Fibroblast of lung (primary cell): ENCODE measurements around the gene HBM. TPM values are rescaled to one million over a fixed set of nuclear protein-coding genes. Genes with fewer than 3 reads are reported as not detected.
A peak's percentile ranks its signal among the peaks of the same experiment; 100 is the strongest.

ENCODE experiments used
- DNase-seq, 2 donors: peaks; one replicate each; pipeline versions ENCODE4 v3.0.0 to v3.0.0-alpha.2; 2010; ENCODE audit warnings: low read depth in 2 of 2
- H2AFZ ChIP-seq: 2 replicates; pipeline ENCODE4 v1.5.1; 2012; ENCODE audit warnings: low read length, control low read depth, inconsistent platforms
- H3K27ac ChIP-seq: 2 replicates; pipeline ENCODE4 v1.5.1; 2011; ENCODE audit warnings: low read length, control low read depth; ENCODE audit not compliant: insufficient read depth
- H3K27me3 ChIP-seq: 2 replicates; pipeline ENCODE4 v1.5.1; 2011; ENCODE audit warnings: mild to moderate bottlenecking, low read length; ENCODE audit not compliant: control insufficient read depth, insufficient read depth
- H3K36me3 ChIP-seq: 2 replicates; pipeline ENCODE4 v1.5.1; 2011; ENCODE audit warnings: low read length; ENCODE audit not compliant: control insufficient read depth, insufficient read depth
- H3K4me1 ChIP-seq: 2 replicates; pipeline ENCODE4 v1.5.1; 2011; ENCODE audit warnings: low read length; ENCODE audit not compliant: control insufficient read depth, insufficient read depth; ENCODE audit errors: extremely low read depth
- H3K4me2 ChIP-seq: 2 replicates; pipeline ENCODE4 v1.5.1; 2011; ENCODE audit warnings: low read length, control low read depth; ENCODE audit not compliant: insufficient read depth; ENCODE audit errors: extremely low read depth
- H3K4me3 ChIP-seq, 4 experiments: fragments of 200-600 bp in 1 of 4; sonication (generic) in 1 of 4; replicated peaks in 1 of 4; 2 replicates each; pipeline ENCODE4 v1.5.1; 2011 to 2016; ENCODE audit warnings: low read length in 4 of 4, low read depth in 3 of 4, mild to moderate bottlenecking in 3 of 4, control low read depth in 2 of 4, inconsistent platforms in 1 of 4, mixed read lengths in 1 of 4; ENCODE audit not compliant: insufficient read depth in 1 of 4; ENCODE audit errors: control extremely low read depth in 1 of 4
- H3K79me2 ChIP-seq: 2 replicates; pipeline ENCODE4 v1.5.1; 2012; ENCODE audit warnings: mild to moderate bottlenecking, low read length, inconsistent platforms; ENCODE audit not compliant: control insufficient read depth, insufficient read depth
- H3K9ac ChIP-seq: 2 replicates; pipeline ENCODE4 v1.5.1; 2011; ENCODE audit warnings: mild to moderate bottlenecking, low read length, control low read depth; ENCODE audit not compliant: insufficient read depth
- H3K9me3 ChIP-seq: 2 replicates; pipeline ENCODE4 v1.5.1; 2012; ENCODE audit warnings: low read depth, low read length; ENCODE audit not compliant: control insufficient read depth, insufficient read depth
- H4K20me1 ChIP-seq: 2 replicates; pipeline ENCODE4 v1.5.1; 2011; ENCODE audit warnings: low read length; ENCODE audit not compliant: control insufficient read depth, insufficient read depth; ENCODE audit errors: extremely low read depth
- EZH2 ChIP-seq: IDR thresholded peaks from 2 replicates; pipeline ENCODE4 v1.5.1; 2012; ENCODE audit warnings: low read length, control low read depth, mild to moderate bottlenecking; ENCODE audit errors: missing control alignments
- polyA plus RNA-seq, 2 donors: library from polyadenylated mRNA; depleted of rRNA in 1 of 2; stranded (reverse) in 1 of 2; unstranded in 1 of 2; fragments of >200 nt; gene quantifications; 2 replicates each; pipeline ENCODE4 v1.2.1, GENCODE V29; 2011 to 2012; ENCODE audit warnings: missing spikeins in 1 of 2
- total RNA-seq: library from RNA; depleted of rRNA; stranded (reverse); fragments of >200 nt; gene quantifications from 2 replicates; pipeline ENCODE4 v1.2.1, GENCODE V29; 2014
- TF ChIP-seq, protein P1 (sequence below), 2 donors: IDR thresholded peaks in 1 of 2; conservative IDR thresholded peaks in 1 of 2; 1 replicate in 1 of 2; 2 replicates in 1 of 2; pipeline ENCODE4 v1.5.1; 2011 to 2012; ENCODE audit warnings: low read length in 2 of 2, control low read depth in 1 of 2, inconsistent platforms in 1 of 2, low read depth in 1 of 2, mild to moderate bottlenecking in 1 of 2

The HBM gene
- total and polyA plus RNA-seq, 2 donors (not counting 1 experiment from before 2014, with no cell fraction given) = not detected

- Histone ChIP-seq H3K36me3 (peaks cover 8% of the 10 kb centered on the region), H2AFZ (no peak overlapping the region), H3K27ac (no peak overlapping the region), H3K9ac (no peak overlapping the region), H3K4me3 (peak overlapping the region in 2 of 4 experiments; percentile 12 to 46), H3K4me1 (peaks cover 6% of the 10 kb centered on the region), H3K79me2 (no peaks in the 10 kb centered on the region), H3K4me2 (peak overlapping the region; percentile 72), H3K27me3 (peaks cover 21% of the 10 kb centered on the region), H3K9me3 (no peaks in the 10 kb centered on the region), H4K20me1 (no peaks in the 10 kb centered on the region)
- peak; percentile 52 to 57 for DNase-seq
- TF ChIP-seq, protein P1, sequence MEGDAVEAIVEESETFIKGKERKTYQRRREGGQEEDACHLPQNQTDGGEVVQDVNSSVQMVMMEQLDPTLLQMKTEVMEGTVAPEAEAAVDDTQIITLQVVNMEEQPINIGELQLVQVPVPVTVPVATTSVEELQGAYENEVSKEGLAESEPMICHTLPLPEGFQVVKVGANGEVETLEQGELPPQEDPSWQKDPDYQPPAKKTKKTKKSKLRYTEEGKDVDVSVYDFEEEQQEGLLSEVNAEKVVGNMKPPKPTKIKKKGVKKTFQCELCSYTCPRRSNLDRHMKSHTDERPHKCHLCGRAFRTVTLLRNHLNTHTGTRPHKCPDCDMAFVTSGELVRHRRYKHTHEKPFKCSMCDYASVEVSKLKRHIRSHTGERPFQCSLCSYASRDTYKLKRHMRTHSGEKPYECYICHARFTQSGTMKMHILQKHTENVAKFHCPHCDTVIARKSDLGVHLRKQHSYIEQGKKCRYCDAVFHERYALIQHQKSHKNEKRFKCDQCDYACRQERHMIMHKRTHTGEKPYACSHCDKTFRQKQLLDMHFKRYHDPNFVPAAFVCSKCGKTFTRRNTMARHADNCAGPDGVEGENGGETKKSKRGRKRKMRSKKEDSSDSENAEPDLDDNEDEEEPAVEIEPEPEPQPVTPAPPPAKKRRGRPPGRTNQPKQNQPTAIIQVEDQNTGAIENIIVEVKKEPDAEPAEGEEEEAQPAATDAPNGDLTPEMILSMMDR (conservative IDR thresholded peaks at IDR 0.05 in 1 of 2, IDR thresholded peaks at IDR 0.05 in 1 of 2; ENCODE audit: low read depth in 1 of 2, low read length in 2 of 2) = no peak
- TF ChIP-seq EZH2 = no peak
Observed at GRCh38 chr16:180681-181564, 15.1 kb downstream of the HBM start.

DNA sequence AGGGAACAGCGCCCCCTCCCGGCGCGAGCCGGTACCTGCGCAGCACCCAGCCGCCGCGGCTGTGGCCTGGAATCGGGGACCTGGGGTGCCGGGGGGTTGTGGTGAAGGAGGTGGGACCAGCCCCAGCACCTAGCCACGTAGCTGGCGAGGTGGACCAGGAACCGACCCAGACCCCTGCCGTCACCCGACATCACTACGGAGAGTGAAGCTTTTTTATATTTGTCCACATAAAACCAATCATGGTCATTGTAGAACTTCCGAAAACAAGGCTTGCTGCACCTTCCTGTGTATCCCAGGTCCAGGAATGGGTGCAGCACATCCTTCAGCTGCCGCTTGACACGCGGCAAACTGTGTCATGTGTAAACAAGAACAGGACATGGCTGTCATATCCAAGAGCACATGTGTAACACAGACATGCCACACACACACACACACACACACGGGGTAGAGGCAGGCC is 15.8 kb downstream of the HBM start:
- H4K20me1 ChIP-seq = no peaks in the 10 kb centered on the region
- no peak overlapping the region for H3K9ac ChIP-seq
- no peaks in the 10 kb centered on the region for H3K9me3 ChIP-seq
- TF ChIP-seq, protein P1 (conservative IDR thresholded peaks at IDR 0.05 in 1 of 2, IDR thresholded peaks at IDR 0.05 in 1 of 2; ENCODE audit: low read depth in 1 of 2, low read length in 2 of 2) = peak; percentile 71
- no peak for TF ChIP-seq EZH2
- peaks cover 8% of the 10 kb centered on the region for H3K36me3 ChIP-seq
- DNase-seq = peak in 1 of 2 donors; percentile 16
- H3K4me2 ChIP-seq = no peak overlapping the region
- H3K4me1 ChIP-seq = peaks cover 6% of the 10 kb centered on the region
- no peak overlapping the region for H3K4me3 ChIP-seq
- no peak overlapping the region for H2AFZ ChIP-seq
- H3K79me2 ChIP-seq = no peaks in the 10 kb centered on the region
- no peak overlapping the region for H3K27ac ChIP-seq
- peaks cover 21% of the 10 kb centered on the region for H3K27me3 ChIP-seq

DNA sequence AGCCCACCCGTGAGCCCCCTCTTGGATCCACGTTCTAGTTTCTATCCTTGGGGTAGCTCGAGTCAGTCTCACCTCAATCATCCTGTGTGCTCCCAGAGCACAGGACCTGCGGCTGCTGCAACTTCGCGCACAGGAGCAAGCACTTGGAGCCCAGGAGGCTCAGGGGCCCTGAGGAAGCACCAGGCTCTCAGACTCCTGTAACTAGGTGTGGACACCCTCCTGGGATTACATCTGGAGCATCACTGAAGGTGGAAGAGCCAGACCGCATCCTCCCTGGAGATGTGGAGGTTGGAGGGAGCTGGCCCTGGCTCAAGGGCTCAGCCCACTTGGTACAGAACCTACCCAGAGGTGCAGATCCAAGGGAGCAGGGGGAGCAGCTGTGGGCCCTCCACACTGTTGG is 17.2 kb downstream of the HBM start:
- peaks cover 6% of the 10 kb centered on the region for H3K4me1 ChIP-seq

More for the DNA sequence above, 17.2 kb downstream of the HBM start:
- Histone ChIP-seq H3K9me3 (no peaks in the 10 kb centered on the region), H3K4me3 (no peak overlapping the region), H2AFZ (no peak overlapping the region), H3K79me2 (no peaks in the 10 kb centered on the region), H3K9ac (no peak overlapping the region), H3K27ac (no peak overlapping the region), H3K27me3 (peaks cover 15% of the 10 kb centered on the region), H3K4me2 (no peak overlapping the region), H4K20me1 (no peaks in the 10 kb centered on the region), H3K36me3 (peaks cover 11% of the 10 kb centered on the region)
- no peak for TF ChIP-seq EZH2
- TF ChIP-seq, protein P1 (conservative IDR thresholded peaks at IDR 0.05 in 1 of 2, IDR thresholded peaks at IDR 0.05 in 1 of 2; ENCODE audit: low read depth in 1 of 2, low read length in 2 of 2) = no peak
- DNase-seq = no peak
